GM19328 (cell line): ENCODE measurements around the gene TTC16.
"Not testable (repeated sequence)": the region's sequence is repeated elsewhere in the genome, so short reads cannot be mapped to it uniquely, and the experiment has no call there.

Source experiments
- ATAC-seq: cut with Tn5 transposase; IDR thresholded peaks from one replicate; pipeline ENCODE4 v1.9.1; 2021; ENCODE audit warnings: mild to moderate bottlenecking, moderate library complexity; ENCODE audit not compliant: unreplicated experiment

TTC16 gene

DNA sequence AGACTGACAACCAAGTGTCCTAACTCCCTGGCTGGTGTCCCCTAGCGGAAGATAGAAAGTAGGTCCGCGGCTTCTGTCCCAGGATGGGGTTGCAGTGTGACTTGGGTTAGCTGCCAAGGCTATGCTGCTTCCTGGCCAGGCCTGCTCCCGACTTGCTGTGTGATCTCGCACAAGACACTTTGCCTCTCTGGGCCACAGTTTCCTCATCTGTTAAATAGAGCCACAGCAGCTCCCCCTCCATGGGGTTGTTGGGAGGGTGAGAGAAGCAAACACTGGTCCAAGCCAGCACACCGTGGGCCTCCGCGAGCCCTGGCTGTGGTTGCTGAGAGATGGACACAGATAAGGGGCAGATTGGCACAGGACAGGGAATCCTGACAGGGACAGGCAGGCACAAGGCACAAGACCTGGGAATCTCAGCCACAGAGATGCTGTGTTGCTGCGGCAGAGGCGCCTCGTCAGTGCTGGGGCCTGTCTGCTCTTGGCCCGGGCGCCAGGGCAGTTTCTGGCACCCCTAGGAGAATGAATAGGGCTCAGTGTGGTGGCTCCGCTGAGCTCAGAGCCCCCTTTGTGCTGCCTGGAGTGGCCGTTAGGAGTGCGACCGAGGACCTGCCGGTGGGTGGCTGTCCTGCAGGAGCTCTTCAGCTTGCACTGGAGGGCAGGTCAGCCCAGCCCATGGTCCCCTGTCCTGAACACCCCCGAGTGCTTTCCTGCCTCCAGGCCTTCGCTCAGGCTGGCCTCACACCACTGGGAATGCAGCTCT lies 64.4 kb downstream of the TTC16 start:
- ATAC-seq: no peak

DNA sequence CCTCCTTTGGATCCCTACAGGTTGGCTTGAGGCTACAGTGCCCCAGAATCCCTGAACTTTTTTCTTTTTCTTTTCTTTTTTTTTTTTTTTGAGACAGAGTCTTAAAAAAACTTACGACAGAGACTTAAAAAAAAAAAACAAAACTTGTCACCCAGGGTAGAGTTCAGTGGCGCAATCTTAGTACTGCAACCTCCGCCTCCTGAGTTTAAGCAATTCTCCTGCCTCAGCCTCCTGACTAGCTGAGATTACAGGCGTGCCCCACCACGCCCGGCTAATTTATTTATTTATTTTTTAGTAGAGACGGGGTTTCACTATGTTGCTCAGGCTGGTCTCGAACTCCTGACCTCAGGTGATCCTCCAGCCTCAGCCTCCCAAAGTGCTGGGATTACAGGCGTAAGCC lies 65.0 kb downstream of the TTC16 start:
- not testable (repeated sequence) for ATAC-seq
